HG02642 (cell line): ENCODE data around the gene TSGA10IP.

ENCODE experiments used
- ATAC-seq: cut with Tn5 transposase; IDR thresholded peaks from one replicate; pipeline ENCODE4 v1.9.1; 2021; ENCODE audit warnings: mild to moderate bottlenecking; ENCODE audit not compliant: unreplicated experiment, poor library complexity

TSGA10IP gene

DNA sequence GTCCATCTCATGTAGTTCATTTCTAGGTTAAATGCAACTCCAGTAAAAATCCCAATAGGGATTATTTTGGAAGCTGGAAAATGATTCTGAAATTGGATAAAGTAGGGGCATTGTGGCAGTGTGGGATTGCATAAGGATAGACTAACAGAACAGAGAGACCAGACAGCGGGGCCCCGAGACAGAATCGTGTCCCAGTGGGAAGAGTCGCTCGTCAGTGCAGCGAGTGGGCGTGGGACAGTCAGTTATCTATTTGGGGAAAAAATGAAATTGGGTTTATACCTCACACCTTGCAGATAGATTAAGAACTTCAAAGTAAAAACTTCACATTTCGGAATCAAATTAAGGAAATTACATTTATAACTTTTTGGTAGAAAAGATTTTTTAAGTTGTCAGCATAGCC, 26.8 kb downstream of the TSGA10IP start:
- no peak for ATAC-seq

DNA sequence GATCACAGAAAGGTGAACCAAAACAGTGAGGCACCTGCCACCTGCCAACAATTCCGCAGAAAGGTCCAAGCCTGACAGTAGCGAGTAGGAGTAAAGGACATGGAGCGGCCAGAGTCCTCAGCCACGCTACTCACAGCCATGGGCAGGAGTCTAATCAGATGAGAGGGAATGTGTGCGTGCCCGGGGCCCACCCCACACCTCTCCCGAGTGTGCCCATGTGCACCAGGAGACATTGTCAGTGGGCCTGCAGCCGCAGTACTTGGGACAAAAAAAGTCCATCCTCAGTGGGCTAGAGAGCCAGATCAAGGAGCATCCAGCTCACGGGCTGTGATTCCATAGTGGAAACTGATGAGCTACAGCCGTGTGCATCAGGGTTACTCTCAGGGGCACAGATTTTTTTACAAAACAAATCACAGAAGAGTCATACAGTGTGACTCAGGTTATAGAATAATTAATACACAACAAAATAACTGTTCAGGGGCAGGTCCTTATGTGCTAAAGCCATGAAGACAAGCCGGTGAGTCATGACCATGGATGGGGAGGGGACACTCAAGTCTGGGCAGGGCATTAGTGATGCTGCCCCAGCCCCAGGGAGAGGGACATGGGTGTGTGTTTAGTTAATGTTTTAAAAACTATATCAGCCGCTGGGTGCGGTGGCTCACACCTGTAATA, 28.3 kb downstream of the TSGA10IP start:
- ATAC-seq, result no peak

DNA sequence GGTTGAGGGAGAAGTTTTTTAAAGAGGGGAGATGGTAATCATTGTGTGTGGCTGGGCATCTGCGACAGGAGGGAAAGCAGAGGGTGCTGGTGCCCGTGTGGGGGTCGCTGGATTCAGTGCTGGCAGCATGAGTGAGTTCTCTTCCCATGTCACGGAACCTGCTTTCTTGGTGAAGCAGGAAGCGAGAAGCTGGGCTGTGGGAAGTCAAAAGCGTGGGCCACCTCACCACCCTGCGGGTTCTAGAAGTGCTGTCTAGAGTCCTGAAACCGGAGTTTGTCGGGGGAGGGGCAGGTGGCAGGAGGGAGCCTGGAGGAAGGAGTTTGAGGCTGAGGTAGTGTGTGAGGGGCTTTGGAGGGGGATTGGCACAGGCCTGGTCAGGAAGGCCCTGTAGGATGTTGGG, 30.5 kb downstream of the TSGA10IP start:
- ATAC-seq, result no peak

DNA sequence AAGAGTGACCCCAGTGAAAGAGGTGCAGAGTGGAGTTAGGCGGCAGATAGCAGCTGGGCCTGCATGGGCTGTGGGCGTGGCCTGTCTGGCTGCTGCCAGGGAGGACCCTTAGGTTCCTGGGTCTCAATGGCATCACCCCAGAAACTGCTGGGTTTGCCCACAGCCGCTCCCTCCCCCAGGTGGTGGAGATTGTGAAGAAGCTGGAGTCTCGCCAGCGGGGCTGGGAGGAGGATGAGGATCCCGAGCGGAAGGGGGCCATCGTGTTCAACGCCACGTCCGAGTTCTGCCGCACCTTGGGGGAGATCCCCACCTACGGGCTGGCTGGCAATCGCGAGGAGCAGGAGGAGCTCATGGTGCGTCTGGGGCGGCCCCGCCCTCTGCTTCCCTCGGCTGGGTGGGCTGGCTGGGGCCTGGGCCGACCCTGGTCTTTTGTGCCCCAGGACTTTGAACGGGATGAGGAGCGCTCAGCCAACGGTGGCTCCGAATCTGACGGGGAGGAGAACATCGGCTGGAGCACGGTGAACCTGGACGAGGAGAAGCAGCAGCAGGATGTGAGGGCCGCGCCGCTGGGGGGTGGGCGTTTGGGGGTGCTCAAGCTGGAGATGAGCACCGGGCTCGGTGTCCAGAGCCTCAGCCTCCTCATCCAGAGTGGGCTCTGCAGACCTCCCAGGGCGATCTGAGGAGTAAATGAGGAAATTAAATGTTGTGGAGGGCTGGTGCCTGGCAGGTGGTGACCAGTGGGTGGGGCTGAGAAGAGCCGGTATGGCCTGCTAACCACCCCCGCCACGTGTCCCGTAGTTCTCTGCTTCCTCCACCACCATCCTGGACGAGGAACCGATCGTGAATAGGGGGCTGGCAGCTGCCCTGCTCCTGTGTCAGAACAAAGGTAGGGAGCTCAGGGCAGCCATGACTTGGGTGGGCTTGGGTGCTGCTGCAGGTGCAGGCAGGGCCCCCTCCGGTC, 31.2 kb downstream of the TSGA10IP start:
- no peak for ATAC-seq

- ATAC-seq, result no peak
These were observed 32.5 kb downstream of the TSGA10IP start for GRCh38 chr11:65977621-65978390.

DNA sequence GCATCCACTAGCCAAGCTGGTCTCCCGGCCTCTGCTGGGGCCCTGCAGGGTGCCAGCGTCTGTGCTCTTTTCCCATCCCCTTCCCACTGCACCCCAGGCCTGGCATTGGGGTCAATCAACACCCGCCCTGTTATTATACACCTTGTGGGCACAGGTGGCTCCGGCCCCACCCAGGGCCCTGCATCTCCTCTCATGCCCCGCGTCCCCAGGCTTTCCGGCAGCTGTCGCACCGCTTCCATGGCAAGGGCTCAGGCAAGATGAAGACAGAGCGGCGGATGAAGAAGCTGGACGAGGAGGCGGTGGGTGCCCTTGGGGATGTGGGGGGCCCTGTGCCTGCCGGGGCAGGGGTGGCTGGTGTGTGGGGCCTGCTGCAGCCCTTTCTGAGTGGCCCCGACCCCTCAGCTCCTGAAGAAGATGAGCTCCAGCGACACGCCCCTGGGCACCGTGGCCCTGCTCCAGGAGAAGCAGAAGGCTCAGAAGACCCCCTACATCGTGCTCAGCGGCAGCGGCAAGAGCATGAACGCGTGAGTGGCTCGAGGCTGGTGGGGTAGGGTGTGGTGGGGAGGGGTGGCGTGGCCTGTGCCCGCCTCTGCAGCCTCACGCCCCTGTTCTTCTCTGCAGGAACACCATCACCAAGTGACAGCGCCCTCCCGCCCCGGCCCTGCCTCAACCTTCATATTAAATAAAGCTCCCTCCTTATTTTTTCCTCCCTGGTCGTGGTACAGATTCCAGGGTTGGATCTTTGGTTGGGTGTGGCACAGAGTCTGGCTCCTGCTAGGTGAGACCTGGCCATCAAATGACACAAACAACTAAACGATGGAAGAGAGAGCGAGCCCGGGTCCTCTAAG, 33.3 kb downstream of the TSGA10IP start:
- no peak for ATAC-seq

GRCh38 chr11:65979261-65979759, 34.0 kb downstream of the TSGA10IP start:
- ATAC-seq, result no peak

DNA sequence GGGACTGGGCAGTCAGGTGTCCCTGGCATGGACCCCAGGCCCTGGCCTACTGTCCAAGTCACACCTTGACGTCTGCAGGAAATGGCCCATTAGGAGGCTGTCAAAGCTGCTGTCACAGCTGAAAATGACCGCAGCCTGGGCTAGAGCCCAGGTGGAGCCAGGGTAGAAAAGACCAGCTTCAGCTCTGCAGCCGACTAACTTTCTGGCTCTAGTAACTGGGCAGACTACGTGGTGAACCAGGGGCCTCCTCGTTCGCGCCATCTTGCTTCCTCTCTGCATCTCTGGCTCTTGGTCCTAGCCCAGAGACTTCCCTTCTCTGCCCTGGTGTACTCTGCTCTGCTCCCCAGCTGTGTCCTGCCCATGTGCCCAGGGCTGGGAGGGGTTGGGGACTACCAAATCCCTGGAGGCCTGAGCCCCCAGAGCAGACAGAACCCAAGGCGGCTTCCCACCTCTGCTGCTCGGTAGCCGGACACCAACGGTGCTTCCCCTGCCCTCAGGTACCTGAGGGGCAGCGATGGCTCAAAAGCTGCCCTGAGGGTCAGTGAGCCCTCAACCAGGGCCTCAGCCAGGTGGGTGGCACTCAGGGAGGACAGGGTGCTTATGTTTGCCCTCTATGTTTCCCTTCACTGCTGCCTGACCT, 35.9 kb downstream of the TSGA10IP start:
- no peak for ATAC-seq

DNA sequence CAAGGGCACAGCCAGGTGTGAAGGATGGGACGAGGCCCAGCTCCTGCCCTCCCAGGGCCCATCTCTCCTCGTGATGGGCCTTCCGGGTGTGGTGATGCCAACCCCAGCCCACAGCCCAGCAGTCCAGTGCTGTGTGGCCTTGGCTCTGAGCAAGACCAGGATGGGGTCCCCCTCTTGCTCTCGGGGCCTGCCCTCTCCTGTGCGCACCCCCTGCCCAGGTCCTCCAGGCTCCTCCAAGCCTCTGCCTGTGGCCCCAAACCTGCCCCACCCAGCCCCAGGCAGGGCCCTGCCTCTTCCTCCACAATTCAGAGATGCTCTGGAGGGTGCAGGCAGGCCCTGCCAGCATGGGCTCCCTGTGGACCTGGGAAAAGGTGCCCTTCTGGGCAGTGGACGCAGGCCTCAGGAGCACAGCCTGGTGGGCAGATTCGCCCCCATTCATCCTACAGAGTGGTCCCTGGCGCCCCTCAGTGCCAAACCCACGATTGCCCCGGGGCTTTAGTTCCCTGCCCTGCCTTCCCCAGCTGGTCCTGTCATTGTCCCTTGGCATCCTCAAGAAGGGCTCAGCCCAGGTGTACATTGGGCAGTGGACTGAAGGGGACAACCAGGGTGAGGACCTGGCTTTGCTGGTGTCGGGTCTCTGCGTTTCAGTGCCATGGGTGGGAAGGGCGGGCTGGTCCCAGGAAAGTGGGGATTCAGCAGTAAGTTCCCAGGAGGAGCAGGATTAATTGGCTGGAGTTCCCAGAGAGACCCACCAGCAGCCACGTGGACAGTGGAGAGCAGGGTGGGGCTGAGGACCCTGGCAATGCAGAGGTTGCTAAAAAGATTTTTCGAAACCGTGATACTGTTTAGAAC, 36.9 kb downstream of the TSGA10IP start:
- ATAC-seq, result no peak

GRCh38 chr11:65982824-65983588, 37.7 kb downstream of the TSGA10IP start:
- no peak for ATAC-seq

DNA sequence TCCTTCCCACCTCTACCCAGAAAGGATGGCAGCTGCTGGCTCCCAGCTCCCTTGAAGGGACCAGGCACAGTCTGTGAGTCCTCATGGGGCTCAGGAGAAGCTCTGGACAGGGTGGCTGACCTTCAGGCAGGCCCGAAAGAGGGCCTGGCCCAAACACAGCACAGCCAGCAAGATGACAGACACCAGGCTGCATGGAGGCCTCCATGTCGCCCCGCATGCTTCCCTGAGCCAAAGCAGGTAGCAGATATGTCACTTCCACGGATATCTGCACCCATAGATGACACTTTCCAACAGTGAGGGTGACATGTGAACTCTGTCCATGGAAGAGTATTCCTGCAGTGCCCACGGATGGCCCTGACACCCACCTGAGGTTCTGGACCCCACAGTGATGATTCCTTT, 38.3 kb downstream of the TSGA10IP start:
- ATAC-seq, result no peak

DNA sequence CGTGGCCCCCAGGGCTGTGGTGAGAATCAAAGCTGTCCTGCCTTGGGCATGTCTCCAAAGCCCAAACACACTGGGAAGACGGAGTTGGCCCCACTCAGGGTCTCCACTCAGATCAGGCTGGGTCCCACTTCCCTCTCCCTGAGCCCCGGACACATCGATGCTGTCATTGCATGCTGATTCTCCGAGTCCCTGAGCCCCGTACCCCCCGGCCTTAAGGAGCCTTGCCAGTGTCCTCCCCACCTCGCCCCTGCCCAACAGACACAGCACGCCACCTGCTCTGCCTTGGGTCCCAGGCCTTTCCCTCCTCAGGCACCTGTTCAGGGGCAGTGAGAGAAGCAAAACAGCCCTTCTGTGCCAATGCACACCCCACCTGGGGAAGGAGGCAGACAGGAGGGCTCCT, 42.1 kb downstream of the TSGA10IP start:
- ATAC-seq, result no peak

DNA sequence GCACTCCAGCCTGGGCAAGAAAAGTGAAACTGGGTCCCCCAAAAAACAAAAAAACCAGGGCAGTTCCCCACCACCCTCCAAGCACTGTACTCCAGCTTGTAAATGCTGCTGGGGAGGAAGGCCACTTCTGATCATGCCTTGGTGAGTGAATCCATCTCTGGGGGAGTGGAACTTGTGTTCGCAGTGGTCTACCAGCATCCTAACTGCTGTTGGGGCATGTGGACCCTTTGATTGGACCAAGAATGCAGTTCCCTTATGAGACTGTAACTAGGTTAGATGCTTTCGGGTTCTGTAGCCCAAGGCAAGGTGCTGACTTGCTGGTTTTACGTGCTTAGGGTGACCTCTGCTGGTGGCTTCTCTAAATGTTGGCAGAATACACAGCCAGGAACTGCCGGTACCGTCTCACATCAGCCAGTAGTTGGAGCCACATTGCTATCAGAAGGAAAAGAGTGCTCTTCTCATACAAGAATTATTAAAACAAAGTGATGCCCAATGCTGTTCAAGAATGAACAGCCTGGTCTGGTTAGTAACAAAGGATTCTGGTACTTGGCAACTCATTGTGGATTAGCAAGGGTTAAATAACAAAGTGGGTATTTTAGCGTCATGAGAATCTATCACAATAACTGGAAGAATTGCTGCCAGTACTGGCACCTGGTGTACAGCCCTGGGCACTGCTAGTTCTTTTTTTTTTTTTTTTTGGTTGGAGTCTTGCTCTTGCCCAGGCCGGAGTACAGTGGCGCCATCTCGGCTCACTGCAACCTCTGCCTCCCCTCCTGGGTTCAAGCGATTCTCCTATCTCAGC, 43.7 kb downstream of the TSGA10IP start:
- ATAC-seq, result peak; percentile 90

GRCh38 chr11:65992056-65992455, 46.8 kb downstream of the TSGA10IP start:
- no peak for ATAC-seq

DNA sequence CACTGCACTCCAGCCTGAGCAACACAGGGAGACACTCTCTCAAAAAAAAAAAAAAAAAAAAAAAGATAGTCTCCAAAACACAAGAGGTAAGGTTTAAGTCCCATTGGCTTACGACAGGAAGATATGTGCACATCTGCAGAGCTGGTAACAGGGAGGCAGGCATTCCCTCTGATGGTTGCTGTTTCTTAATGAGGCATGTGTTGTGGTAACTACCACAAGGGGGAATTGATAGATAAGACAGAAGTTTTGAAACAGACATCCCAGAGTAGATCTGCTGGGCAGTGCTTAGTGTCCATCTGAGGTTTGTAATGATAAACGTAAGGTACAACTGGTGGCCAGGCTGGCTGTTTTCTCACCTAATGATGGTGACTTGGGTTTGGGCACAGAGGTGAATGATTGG, 52.0 kb downstream of the TSGA10IP start:
- ATAC-seq, result no peak

DNA sequence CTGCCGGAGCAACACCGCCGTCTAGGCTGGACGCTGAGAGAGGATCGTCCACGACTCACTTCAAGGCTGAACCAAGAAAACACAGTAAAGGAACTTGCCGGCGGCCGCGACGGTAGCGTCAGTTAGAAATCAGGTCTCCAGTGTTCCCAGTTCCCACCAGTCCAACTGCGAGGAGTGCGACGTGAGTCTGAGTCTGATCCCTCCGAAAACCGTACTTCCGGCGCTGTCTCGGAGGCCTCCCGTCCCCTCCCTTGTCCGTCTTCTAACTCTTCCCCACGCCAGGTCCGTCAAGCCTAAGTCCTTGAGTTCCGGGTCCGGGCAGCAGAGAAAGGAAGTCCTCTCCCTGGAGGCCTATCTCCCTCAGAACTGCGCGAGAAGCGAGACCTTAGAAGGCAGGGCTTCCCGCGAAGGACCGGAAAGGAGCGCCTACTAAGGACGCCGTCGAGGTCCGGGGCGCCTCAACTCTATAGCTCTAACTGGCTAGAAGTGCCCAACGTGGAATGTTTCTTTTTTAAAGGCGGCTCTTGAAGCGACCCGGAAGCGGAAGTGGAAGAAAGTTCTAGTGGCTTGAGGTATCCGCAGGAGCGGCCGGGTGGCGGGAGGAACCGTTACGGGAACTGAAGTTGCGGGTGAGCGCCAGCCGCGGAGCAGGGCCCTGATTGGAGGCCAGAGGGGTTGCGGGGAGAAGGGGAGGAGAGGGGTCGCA, 56.8 kb downstream of the TSGA10IP start, which contains the start of the genes BANF1 and EIF1AD:
Gene BANF1 (plus strand): TSS at position 562 of the 706 bp plus-strand sequence. CDS start 748 bp downstream, outside the sequence.
Gene EIF1AD (minus strand): TSS at position 216 of the 706 bp plus-strand sequence. CDS start 1,768 bp downstream, outside the sequence.
- peak; percentile 83 for ATAC-seq
